ENCODE results near the gene CCDC57.

DNA sequence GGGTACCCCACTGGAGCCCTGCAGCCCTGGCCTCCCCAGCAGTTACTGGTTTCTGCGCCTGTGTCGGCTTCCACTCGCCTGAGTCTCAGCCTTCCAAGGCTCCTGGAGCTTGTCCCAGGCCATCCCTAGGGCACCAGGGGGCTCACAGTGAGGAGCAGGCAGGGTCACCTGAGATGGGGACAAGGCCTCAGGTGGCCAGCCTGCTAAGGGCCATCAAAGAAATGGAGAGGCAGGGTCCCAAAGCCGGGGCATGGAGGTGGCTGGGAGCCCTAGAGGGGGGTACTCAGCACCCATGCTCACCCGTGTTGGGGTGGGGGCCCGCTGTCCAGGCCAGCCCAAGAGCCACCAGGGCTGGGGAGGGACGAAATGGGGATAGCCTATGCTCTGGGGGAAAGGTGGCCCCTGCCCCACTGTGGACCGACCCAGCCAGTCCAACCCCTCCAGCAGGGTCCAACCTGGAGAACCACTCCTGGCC lies 115.9 kb downstream of the CCDC57 start:
- no peak for TF ChIP-seq GATA2 (IDR thresholded peaks at IDR 0.05; ENCODE audit: low read depth, low read length)
- no peak for TF ChIP-seq GATA3 (IDR thresholded peaks at IDR 0.05; ENCODE audit: low read depth, low read length)
